Suprapubic skin (tissue), 4 donors: ENCODE results near the gene PRKN. TPM values are rescaled to one million over a fixed set of nuclear protein-coding genes. Genes with fewer than 3 reads are reported as not detected.

Experiments
- DNase-seq, 2 donors: peaks; one replicate each; pipeline ENCODE4 v3.0.0-alpha.2; 2019; ENCODE audit warnings: low spot score in 2 of 2
- H3K27ac ChIP-seq: fragments of 200-600 bp; sonication (generic); one replicate; pipeline ENCODE4 v1.5.1; 2019
- H3K27me3 ChIP-seq: fragments of 200-600 bp; sonication (generic); one replicate; pipeline ENCODE4 v1.5.1; 2019
- H3K36me3 ChIP-seq: fragments of 200-600 bp; sonication (generic); one replicate; pipeline ENCODE4 v1.5.1; 2019
- H3K4me1 ChIP-seq: fragments of 200-600 bp; sonication (generic); one replicate; pipeline ENCODE4 v1.5.1; 2019
- H3K4me3 ChIP-seq: fragments of 200-600 bp; sonication (generic); one replicate; pipeline ENCODE4 v1.5.1; 2019; ENCODE audit warnings: mild to moderate bottlenecking
- H3K9me3 ChIP-seq: fragments of 200-600 bp; sonication (generic); one replicate; pipeline ENCODE4 v1.5.1; 2019
- EP300 ChIP-seq: sonication (generic); formaldehyde crosslinking; IDR thresholded peaks from one replicate; pipeline ENCODE4 v1.6.1; 2017; ENCODE audit warnings: antibody characterized with exemption
- POLR2A ChIP-seq, 2 donors: fragments of 450-650 bp; IDR thresholded peaks; one replicate each; pipeline ENCODE4 v1.6.1; 2017; ENCODE audit warnings: antibody characterized with exemption in 2 of 2, mild to moderate bottlenecking in 2 of 2, moderate library complexity in 2 of 2
- POLR2AphosphoS5 ChIP-seq, 3 donors: sonication (generic); formaldehyde crosslinking; IDR thresholded peaks; one replicate each; pipeline ENCODE4 v1.6.1; 2017; ENCODE audit warnings: antibody characterized with exemption in 3 of 3
- WGBS: methylation state at CpG from one replicate; pipeline ENCODE4 v1.1.5; 2018; 5-methylcytosine and 5-hydroxymethylcytosine counted together
- total RNA-seq, 4 donors: library from RNA; depleted of rRNA; stranded (reverse); fragments of >200 nt; gene quantifications; one replicate each; pipeline ENCODE4 v1.1.0, GENCODE V29; 2016
- TF ChIP-seq, protein P1 (sequence below), 2 donors: fragments of 200-600 bp in 1 of 2; fragments of 450-650 bp in 1 of 2; sonication (generic) in 1 of 2; IDR thresholded peaks; one replicate each; pipeline ENCODE4 v1.5.1; 2016 to 2019; ENCODE audit warnings: antibody characterized with exemption in 2 of 2, mild to moderate bottlenecking in 1 of 2, moderate library complexity in 1 of 2

PRKN gene
- total RNA-seq, 4 donors from 2014 or later = 7.2 to 22.8 (median 14.4) TPM

GRCh38 chr6:161434921-161435747 lies 1292.4 kb downstream of the PRKN start:
- Histone ChIP-seq H3K9me3 (no peaks in the 10 kb centered on the region), H3K27me3 (no peaks in the 10 kb centered on the region), H3K4me1 (peaks cover 24% of the 10 kb centered on the region), H3K27ac (peak overlapping the region; percentile 65), H3K4me3 (no peak overlapping the region), H3K36me3 (no peaks in the 10 kb centered on the region)
- WGBS = 23% methylated on average over 9 of the region's 9 CpGs
- TF ChIP-seq, protein P1, sequence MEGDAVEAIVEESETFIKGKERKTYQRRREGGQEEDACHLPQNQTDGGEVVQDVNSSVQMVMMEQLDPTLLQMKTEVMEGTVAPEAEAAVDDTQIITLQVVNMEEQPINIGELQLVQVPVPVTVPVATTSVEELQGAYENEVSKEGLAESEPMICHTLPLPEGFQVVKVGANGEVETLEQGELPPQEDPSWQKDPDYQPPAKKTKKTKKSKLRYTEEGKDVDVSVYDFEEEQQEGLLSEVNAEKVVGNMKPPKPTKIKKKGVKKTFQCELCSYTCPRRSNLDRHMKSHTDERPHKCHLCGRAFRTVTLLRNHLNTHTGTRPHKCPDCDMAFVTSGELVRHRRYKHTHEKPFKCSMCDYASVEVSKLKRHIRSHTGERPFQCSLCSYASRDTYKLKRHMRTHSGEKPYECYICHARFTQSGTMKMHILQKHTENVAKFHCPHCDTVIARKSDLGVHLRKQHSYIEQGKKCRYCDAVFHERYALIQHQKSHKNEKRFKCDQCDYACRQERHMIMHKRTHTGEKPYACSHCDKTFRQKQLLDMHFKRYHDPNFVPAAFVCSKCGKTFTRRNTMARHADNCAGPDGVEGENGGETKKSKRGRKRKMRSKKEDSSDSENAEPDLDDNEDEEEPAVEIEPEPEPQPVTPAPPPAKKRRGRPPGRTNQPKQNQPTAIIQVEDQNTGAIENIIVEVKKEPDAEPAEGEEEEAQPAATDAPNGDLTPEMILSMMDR (IDR thresholded peaks at IDR 0.05) = no peak
- TF ChIP-seq EP300 (no peak), POLR2AphosphoS5 (IDR thresholded peaks at IDR 0.05) (peak in 1 of 3 donors; percentile 42)
- no peak for DNase-seq

- WGBS = 21% methylated on average over 9 of the region's 9 CpGs
- no peak for TF ChIP-seq POLR2A (IDR thresholded peaks at IDR 0.05)
- TF ChIP-seq, protein P1 (IDR thresholded peaks at IDR 0.05) = no peak
These were observed 1293.2 kb downstream of the PRKN start for GRCh38 chr6:161434350-161434749.

DNA sequence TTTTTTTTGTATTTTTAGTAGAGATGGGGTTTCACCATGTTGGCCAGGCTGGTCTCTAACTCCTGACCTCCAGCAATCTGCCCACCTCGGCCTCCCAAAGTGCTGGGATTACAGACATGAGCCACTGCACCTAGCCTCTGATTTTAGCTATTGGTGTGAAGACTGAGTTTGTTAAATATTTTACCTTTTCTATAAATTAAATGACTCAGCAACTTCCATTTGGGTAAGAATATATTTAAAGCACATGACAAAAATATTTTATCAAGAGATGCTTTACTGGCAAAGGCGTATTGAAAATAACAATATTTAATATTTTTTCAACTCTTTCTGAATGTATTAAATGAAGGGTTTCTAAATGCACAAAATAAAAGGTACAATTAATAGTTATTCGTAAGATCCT lies 1295.0 kb downstream of the PRKN start:
- Histone ChIP-seq H3K27ac (no peak overlapping the region), H3K36me3 (no peaks in the 10 kb centered on the region), H3K9me3 (no peaks in the 10 kb centered on the region), H3K4me3 (no peak overlapping the region), H3K27me3 (no peaks in the 10 kb centered on the region), H3K4me1 (peaks cover 20% of the 10 kb centered on the region)
- TF ChIP-seq, protein P1 (IDR thresholded peaks at IDR 0.05) = no peak
- TF ChIP-seq POLR2A (IDR thresholded peaks at IDR 0.05) = no peak
- no peak for TF ChIP-seq EP300
- TF ChIP-seq POLR2AphosphoS5 (IDR thresholded peaks at IDR 0.05) = no peak
- no peak for DNase-seq
- 97% methylated on average over 3 of the region's 3 CpGs for WGBS

More at GRCh38 chr6:161434350-161434749, 1293.2 kb downstream of the PRKN start:
- peaks cover 23% of the 10 kb centered on the region for H3K4me1 ChIP-seq
- peak overlapping the region; percentile 65 for H3K27ac ChIP-seq
- DNase-seq = no peak
- H3K9me3 ChIP-seq = no peaks in the 10 kb centered on the region
- H3K36me3 ChIP-seq = no peaks in the 10 kb centered on the region
- H3K4me3 ChIP-seq = peak overlapping the region; percentile 9
- H3K27me3 ChIP-seq = no peaks in the 10 kb centered on the region

DNA sequence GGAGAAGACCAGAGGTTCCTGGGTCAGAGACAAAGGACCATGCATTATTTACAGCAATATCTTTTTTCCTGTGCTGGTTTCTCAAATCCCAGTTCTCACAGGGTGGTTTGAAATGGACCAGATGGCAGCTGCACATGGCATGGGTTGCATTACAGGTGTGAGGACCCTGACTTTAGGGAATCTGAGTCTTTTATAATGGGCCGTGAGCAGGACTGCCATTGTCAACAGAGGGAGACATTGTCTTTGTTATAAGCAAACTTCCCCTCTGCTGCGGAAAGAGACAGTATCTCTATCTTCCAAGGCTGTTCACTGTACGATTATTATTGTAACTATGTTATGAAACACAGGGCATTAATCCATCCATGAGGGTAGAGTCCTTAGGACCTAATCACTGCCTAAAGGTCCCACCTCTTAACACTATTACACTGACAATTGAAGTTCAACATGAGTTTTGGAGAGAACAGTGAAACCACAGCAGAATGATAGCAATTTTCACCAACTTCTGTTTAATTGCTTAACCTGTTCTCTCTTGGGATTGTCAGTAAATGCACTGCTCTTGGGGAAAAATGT lies 1297.6 kb downstream of the PRKN start:
- no peaks in the 10 kb centered on the region for H3K9me3 ChIP-seq
- peaks cover 12% of the 10 kb centered on the region for H3K4me1 ChIP-seq
- no peaks in the 10 kb centered on the region for H3K36me3 ChIP-seq
- WGBS = 87% methylated on average over 3 of the region's 3 CpGs
- no peak for DNase-seq
- TF ChIP-seq, protein P1 (IDR thresholded peaks at IDR 0.05) = no peak
- TF ChIP-seq POLR2AphosphoS5 (IDR thresholded peaks at IDR 0.05) (no peak), EP300 (no peak), POLR2A (IDR thresholded peaks at IDR 0.05) (no peak)
- no peak overlapping the region for H3K27ac ChIP-seq
- no peak overlapping the region for H3K4me3 ChIP-seq
- H3K27me3 ChIP-seq = no peaks in the 10 kb centered on the region

DNA sequence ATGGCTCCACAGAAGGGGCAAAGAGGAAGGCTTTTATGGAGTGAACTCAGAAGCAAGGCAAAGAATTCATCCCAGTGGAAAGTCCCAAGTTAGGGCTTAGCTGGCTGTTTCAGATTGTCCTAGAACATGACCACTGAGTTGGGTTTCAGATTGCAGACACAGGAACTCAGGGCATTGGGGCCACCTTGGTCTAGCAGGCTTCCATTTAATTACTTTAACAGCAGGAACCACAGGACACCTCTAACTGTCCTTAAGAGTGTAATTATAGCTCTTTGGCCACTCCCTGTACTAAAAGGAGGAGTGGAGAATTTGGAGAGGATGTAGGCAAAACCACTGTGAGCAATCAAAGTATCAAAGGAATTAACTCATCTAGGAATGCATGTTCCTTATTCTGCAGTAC lies 1303.1 kb downstream of the PRKN start:
- Histone ChIP-seq H3K27me3 (no peaks in the 10 kb centered on the region), H3K36me3 (no peaks in the 10 kb centered on the region), H3K9me3 (no peaks in the 10 kb centered on the region), H3K27ac (no peak overlapping the region), H3K4me1 (no peaks in the 10 kb centered on the region), H3K4me3 (no peak overlapping the region)
- TF ChIP-seq, protein P1 (IDR thresholded peaks at IDR 0.05) = no peak
- TF ChIP-seq EP300 = no peak
- no peak for TF ChIP-seq POLR2AphosphoS5 (IDR thresholded peaks at IDR 0.05)
- TF ChIP-seq POLR2A (IDR thresholded peaks at IDR 0.05) = no peak
- DNase-seq = no peak
